ENCODE data around the gene LRFN2. TPM values are rescaled to one million over a fixed set of nuclear protein-coding genes. Genes with fewer than 3 reads are reported as not detected.

LRFN2 gene
- total and polyA plus RNA-seq, 2 of the 8 experiments (the other 6 are each of a cell fraction or from before 2014, with no cell fraction given) = 2.3 TPM

- no peak overlapping the region for H3K4me3 ChIP-seq (ENCODE audit: extremely low read depth in 1 of 4, insufficient read depth in 2 of 4, low read depth in 3 of 4, low read length in 4 of 4)
- no peak overlapping the region for H2BK15ac ChIP-seq (ENCODE audit: low read length)
- 80% methylated on average over 5 of the region's 5 CpGs; no CpG with 5 or more reads in 1 of the 2 experiments for WGBS, 2 experiments (ENCODE audit: extremely low coverage in 1 of 2, insufficient coverage in 1 of 2, insufficient read length in 1 of 2, insufficient replicate concordance in 2 of 2, low coverage in 1 of 2, low lambda C conversion rate in 2 of 2, missing lambda C conversion rate in 1 of 2)
- no peak overlapping the region for H4K8ac ChIP-seq (ENCODE audit: extremely low read depth, insufficient read depth, low read length)
- H4K20me1 ChIP-seq (replicated peaks in 1 of 2; ENCODE audit: control insufficient read depth in 1 of 2, insufficient read depth in 2 of 2, low read length in 2 of 2) = no peaks in the 10 kb centered on the region
- H3K14ac ChIP-seq (ENCODE audit: insufficient read length) = no peak overlapping the region
- H3K79me1 ChIP-seq (ENCODE audit: low read depth, low read length) = no peaks in the 10 kb centered on the region
- no peak overlapping the region for H3K27ac ChIP-seq (ENCODE audit: low read depth, low read length)
- H3K79me2 ChIP-seq (ENCODE audit: control insufficient read depth in 1 of 2, insufficient read depth in 2 of 2, low read length in 2 of 2) = no peaks in the 10 kb centered on the region
- no peak overlapping the region for H3K4ac ChIP-seq (replicated peaks; ENCODE audit: insufficient read length, low read depth, low read length)
- DNase-seq (ENCODE audit: low read depth in 1 of 2, low spot score in 2 of 2) (no peak), FAIRE-seq (no peak)
- H3K27me3 ChIP-seq (replicated peaks in 1 of 4; ENCODE audit: control insufficient read depth in 3 of 4, extremely low read depth in 1 of 4, insufficient read depth in 3 of 4, low read length in 3 of 4) = no peaks in the 10 kb centered on the region; a peak in 1 of 7 replicates
- H3K9ac ChIP-seq (replicated peaks in 1 of 4; ENCODE audit: extremely low read depth in 1 of 4, low read depth in 3 of 4, low read length in 3 of 4) = no peak overlapping the region
- H2AFZ ChIP-seq (ENCODE audit: low read length) = no peak overlapping the region
- no peak overlapping the region for H2BK12ac ChIP-seq (ENCODE audit: low read depth, low read length)
- no peak overlapping the region for H2AK5ac ChIP-seq (ENCODE audit: low read depth, low read length)
- H4K91ac ChIP-seq (replicated peaks; ENCODE audit: insufficient read length, low read length) = no peak overlapping the region
- no peaks in the 10 kb centered on the region for H3K36me3 ChIP-seq (ENCODE audit: control insufficient read depth in 2 of 4, insufficient read depth in 4 of 4, low read length in 3 of 4)
- ChIA-PET CTCF (ENCODE audit: partially characterized antibody) (interaction anchor here (1.3 to 1.8 kb wide), 3 partner anchors 9 to 90 kb away, joined by 3 to 6 read pairs (median 4); no protein-coding TSS in a partner anchor), POLR2A (ENCODE audit: partially characterized antibody) (no interaction called here)
- no peak overlapping the region for H2BK5ac ChIP-seq (ENCODE audit: low read depth, low read length)
- H3K4me2 ChIP-seq (ENCODE audit: insufficient read depth in 1 of 2, low read depth in 2 of 2, low read length in 2 of 2) = no peak overlapping the region
- no peaks in the 10 kb centered on the region for H3K23me2 ChIP-seq (ENCODE audit: low read depth, low read length)
- no peak overlapping the region for H2BK120ac ChIP-seq (replicated peaks; ENCODE audit: low read depth, low read length)
- no peak overlapping the region for H3K23ac ChIP-seq (ENCODE audit: insufficient read length)
- H2BK20ac ChIP-seq (ENCODE audit: low read length) = no peak overlapping the region
- no peak overlapping the region for H4K5ac ChIP-seq (ENCODE audit: insufficient read length, low read depth, low read length)
- H3K56ac ChIP-seq (replicated peaks; ENCODE audit: insufficient read length, low read depth, low read length) = no peak overlapping the region
- H3K9me3 ChIP-seq (ENCODE audit: insufficient read depth in 2 of 2, low read depth in 1 of 2, low read length in 1 of 2) = no peaks in the 10 kb centered on the region
- no peak overlapping the region for H3K18ac ChIP-seq (ENCODE audit: extremely low read depth, low read length)
- no peaks in the 10 kb centered on the region for H3K4me1 ChIP-seq (replicated peaks in 1 of 4; ENCODE audit: control insufficient read depth in 3 of 4, insufficient read depth in 4 of 4, low read length in 3 of 4)
- TF ChIP-seq NANOG (IDR thresholded peaks at IDR 0.05; ENCODE audit: insufficient read depth, low read depth, low read length, poor library complexity, severe bottlenecking) (no peak), SUZ12 (IDR thresholded peaks at IDR 0.05; ENCODE audit: low read length) (no peak), TCF12 (IDR thresholded peaks at IDR 0.05; ENCODE audit: low read depth, low read length) (no peak)
Measured at GRCh38 chr6:40611434-40611833, 24.3 kb upstream of the LRFN2 start.

All from H1 (cell line).